ENCODE data around the gene PNMA8C.
"Not testable (repeated sequence)": the region's sequence is repeated elsewhere in the genome, so short reads cannot be mapped to it uniquely, and the experiment has no call there.

Gene PNMA8C

DNA sequence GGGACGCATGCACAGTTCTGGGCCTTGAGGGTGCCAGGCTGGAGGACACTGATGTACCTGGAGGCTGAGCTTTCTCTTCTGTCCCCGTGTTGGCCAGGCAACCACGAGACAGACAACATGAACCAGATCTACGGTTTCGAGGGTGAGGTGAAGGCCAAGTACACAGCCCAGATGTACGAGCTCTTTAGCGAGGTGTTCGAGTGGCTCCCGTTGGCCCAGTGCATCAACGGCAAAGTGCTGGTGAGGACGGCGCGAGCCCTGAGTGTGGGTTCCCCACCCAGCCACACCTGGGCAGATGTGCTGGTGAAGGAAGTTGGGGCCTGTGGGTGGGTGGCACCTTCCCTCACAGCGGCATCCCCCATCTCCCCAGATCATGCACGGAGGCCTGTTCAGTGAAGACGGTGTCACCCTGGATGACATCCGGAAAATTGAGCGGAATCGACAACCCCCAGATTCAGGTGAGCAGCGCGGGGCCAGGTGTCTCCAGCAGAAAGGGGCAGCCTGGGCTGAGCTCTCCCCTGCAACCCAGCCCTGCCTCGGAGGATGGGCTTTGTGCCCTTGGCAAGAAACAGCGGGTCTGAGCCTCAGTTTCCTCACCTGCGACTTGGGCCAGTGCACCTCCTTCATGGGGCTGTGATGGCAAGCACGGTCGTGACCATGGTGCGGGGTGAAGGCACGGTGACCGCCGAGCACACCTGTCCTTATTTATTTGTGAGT, 41.6 kb downstream of the PNMA8C start:
- DNase-seq, result no peak

DNA sequence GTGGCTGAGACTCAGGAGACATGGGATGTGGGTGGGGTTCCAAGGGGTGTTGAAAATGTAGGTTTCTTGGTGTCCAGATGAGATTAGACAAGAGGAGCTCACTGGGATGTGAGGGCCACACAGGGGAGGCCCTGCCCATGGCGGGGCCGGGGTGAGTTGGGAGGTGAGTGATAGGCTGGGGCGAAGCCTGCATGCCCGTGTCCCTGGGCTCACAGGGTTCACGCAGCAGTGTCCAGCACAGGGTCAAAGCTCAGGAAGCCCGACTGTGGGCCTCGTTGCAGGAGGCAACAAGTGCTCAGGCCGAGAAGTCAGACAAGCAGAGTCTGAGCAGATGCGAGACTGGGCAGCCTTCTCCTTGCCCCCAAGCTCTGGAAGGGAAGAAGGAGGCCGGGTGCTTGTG, 42.6 kb downstream of the PNMA8C start:
- no peak for DNase-seq

DNA sequence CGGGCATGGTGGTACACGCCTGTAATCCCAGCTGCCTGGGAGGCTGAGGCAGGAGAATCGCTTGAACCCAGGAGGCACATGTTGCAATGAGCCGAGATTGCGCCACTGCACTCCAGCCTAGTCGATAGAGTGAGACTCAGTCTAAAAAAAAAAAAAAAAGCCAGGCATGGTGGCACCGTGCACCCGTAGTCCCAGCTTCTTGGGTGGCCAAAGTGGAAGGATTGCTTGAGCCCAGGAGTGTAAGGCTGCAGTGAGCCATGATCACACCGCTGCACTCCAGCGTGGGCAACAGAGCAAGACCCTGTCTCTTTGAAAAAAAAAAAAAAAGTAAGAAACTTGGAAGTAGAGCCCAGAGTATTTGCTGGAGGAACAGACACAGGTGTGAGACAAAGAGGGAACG, 43.1 kb downstream of the PNMA8C start:
- DNase-seq, result no peak

DNA sequence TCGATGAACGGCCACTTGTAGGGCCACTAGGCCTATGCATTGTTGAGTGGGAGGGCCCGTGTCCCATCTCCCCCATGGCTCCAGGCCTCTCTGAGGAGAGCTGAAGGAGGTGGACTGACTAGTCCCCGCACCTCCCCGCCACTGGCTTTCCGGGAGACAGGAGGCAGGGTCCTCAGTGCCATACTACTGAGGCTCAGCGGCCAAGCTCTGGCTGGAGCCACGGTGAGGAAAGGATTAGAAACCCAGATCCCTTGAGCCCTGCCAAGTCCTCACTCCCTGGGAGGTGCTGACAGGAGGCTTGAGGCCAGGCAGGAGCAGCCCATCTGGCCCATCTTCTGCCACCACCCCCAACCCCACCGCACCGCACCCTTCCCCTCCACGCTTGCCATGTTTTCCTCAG, 44.3 kb downstream of the PNMA8C start:
- DNase-seq, result no peak

DNA sequence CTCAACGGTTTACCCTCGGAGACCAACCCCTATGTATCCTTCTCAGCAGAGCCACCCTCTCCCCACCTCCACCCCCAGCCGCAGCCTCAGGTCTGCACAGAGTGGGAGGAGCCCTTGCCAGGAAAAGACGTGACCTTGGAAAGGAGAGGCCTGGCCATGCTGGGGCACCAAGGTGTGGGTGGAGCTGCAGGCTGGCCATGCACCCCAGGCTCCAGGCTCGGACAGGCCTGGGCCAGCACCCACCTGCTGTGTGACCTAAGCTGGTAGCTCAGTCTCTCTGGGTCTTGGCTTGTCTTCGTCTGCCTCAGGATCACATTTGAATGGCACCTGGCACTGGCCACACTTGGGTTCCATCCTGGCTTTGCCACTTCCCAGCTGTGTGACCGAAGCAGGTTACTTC, 44.9 kb downstream of the PNMA8C start:
- no peak for DNase-seq

DNA sequence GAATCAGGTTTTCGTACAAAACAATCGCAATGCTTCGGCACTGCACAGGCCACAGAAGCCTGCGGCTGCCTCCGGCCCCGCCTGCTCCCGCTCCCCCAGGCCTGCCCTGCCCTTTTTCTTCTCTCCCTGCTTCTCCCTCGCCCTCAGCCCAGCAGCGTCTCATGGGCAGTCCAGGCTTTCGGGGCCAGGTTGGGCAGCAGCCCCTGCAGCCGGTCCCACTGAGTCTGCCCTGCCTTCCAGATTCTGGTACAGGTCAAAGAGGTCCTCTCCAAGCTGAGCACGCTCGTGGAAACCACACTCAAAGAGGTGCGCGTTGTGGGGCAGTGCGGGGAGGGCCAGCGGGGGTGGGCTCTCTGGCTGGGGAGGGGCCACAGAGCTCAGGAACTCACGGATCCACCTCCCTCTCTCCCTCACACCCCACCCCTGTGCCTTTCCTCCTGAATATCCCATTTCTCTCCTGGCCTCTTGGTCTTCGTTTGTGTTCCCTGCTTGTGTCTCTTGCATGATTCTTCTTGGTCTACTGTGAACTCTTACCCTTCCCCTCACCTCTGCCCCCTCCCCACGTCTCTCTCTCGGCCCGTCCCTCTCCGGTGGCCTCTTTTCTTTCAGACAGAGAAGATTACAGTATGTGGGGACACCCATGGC, 45.4 kb downstream of the PNMA8C start:
- no peak for DNase-seq

DNA sequence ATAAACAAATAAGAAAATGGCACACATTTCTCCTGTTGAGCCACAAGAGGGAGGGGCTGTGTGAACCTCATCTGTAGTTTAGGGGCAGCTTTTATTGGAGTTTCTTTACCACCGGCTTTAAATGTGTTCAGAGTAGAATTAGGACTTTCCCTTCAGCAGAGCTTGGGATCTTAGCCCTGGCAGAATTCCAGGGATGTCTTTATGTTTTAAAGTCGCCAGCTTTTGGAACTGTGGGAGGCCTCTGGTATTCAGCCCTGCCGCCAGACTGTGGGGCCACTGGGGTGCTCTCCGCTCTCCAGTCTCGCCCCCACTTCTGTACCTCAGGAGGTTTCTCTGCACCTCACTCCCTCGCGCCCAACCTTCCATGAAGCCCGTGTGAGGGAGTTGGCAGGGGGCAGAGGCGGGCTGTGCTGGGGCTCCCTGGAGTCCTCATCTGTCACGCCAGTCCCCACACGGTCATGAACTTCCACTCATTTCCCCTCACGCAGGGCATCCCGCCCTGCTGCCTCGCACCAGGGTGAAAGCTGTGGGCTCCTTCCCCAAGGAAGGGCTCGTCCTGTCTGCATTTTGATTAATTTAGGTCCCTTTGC, 46.9 kb downstream of the PNMA8C start:
- no peak for DNase-seq

DNA sequence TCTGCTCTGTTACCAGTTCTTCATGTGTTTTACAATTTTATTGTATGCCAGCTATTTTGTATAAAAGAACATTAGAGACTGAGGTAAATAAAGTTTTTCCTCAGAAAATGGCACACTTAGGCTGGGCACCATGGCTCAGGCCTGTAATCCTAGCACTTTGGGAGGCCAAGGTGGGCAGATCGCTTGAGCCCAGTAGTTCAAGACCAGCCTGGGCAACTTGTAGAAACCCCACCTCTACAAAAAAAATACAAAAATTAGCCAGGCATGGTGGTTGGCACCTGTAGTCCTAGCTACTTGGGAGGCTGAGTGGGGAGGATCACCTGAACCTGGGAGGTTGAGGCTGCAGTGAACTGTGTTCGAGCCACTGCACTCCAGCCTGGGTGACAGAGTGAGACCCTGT, 47.4 kb downstream of the PNMA8C start:
- no peak for DNase-seq

DNA sequence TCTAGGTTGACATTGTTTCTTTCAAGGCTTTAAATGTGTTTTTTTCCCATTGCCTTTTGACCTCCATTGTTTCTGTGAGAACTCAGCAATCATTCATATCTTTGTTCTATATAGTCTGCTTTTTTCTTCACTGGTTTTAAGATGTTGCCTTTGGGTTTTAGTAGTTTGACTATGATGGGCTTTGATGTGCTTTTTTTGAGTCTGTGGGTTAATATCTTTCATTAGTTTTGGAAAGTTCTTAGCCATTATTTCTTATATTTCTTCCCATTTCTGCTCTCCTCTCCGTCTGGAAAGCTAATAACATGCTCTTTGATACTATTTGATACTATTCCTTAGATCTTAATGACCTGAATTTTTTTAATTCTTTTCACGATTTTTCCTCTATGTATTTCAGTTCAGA, 48.0 kb downstream of the PNMA8C start:
- DNase-seq, result no peak

DNA sequence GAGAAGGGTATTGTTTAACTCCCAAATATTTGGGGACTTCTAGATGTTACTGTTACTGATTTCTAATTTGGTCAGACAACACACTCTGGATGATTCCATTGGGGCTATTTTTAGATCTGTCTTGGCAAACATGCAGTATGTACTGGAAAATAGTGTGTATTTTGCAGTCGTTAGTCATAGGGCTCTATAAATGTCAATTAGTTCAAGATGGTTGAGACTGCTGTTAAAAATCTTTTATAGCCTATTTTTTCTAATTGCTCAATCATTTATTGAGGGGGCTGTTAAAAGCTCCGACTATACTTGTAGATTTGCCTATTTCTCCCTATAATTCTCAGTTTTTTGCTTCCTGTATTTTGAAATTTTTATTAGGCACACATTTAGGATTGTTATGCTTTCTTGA, 50.5 kb downstream of the PNMA8C start:
- no peak for DNase-seq

DNA sequence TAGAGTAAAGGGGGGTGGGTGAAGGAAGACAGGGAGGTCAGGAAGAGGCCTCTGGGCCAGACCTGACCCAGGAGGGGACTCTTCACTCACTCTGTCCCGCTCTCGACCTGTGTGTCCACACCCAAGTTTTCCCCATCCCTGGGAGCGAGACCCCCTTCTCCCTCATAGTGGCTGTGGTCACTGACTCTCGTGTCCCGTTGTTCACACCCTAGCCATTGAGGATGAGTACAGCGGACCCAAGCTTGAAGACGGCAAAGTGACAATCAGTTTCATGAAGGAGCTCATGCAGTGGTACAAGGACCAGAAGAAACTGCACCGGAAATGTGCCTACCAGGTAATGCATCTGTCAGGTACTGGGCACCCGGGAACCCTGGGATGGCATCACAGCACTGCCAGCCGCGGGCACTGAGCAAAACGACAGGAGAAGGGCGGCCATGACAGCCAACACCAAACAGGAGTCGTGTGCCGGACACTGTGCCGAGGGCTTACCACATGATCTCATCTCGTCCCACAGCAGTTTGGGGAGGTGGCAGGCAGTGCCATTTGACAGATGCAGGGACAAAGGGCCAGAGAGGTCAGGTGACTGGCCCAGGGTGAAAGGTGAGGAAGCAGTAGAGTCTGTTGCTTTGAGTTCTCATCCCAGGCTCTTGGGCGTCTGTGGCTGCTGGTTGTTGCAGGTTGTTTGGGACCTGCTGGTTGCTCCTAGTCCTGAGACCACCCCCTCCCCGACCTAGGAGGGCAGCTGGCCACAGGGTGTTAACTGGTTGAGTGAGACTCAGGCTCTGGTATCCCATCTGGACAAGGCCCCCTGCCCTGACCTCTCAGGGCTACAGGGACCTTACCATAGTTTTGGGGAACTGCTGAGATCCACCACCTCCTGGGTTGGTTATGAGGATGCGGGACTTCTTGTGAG, 52.2 kb downstream of the PNMA8C start:
- DNase-seq, result no peak

DNA sequence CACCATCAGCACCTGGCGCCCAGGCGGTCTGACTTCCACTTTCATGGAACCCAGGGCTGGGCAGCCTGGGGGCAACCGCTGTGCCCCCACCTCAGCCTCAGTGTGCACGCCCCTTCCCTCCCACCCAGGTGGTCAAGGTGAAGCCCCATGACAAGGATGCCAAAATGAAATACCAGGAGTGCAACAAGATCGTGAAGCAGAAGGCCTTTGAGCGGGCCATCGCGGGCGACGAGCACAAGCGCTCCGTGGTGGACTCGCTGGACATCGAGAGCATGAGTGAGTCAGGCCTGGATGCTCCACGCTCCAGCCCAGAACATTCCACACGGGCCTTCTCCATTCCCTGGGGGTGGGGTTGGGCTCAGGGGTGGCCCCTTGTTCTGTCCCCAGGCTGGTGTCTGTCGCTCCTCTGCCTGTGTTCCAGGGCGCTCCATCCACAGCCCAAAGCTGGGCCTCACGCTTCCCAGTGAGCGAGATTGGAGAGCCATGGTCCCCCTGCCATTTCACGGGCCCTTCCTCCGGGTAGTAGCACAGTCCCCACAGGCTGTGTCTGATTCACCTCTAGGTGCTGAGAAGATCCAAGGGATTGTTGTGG, 53.2 kb downstream of the PNMA8C start:
- DNase-seq, result not testable (repeated sequence)

Measured in NCI-H187 treated with DMSO at 0.1 percent for 48 hours (cell line).